ENCODE measurements around the gene C15orf39. TPM values are rescaled to one million over a fixed set of nuclear protein-coding genes. Genes with fewer than 3 reads are reported as not detected.
"Not testable (repeated sequence)": the region's sequence is repeated elsewhere in the genome, so short reads cannot be mapped to it uniquely, and the experiment has no call there.

The C15orf39 gene
- total RNA-seq, 4 donors from 2014 or later: 1.6 to 3.8 (median 2.6) TPM

- Histone ChIP-seq H3K4me1 (no peaks in the 10 kb centered on the region), H3K27me3 (no peaks in the 10 kb centered on the region), H3K9me3 (no peaks in the 10 kb centered on the region), H3K36me3 (no peaks in the 10 kb centered on the region), H3K4me3 (no peak overlapping the region), H3K27ac (no peak overlapping the region)
- in situ Hi-C loops (cut with MboI; ENCODE audit: low sequenced_read_pairs in 4 of 4) (no loop called here), intact Hi-C loops (cut with DNase I; ENCODE audit: low total_unique reads) (no loop called here)
- no peak for TF ChIP-seq POLR2A (IDR thresholded peaks at IDR 0.05)
- TF ChIP-seq CTCF (IDR thresholded peaks at IDR 0.05 in 4 of 5, conservative IDR thresholded peaks at IDR 0.05 in 1 of 5): no peak
- DNase-seq (no peak), ATAC-seq (no peak)
Measured at GRCh38 chr15:75161106-75161916, 40.4 kb upstream of the C15orf39 start.

- TF ChIP-seq POLR2A (IDR thresholded peaks at IDR 0.05): no peak
- TF ChIP-seq CTCF (IDR thresholded peaks at IDR 0.05 in 4 of 5, conservative IDR thresholded peaks at IDR 0.05 in 1 of 5): no peak
- H3K27ac ChIP-seq: no peak overlapping the region
- no peaks in the 10 kb centered on the region for H3K27me3 ChIP-seq
- H3K4me3 ChIP-seq: no peak overlapping the region
- no peaks in the 10 kb centered on the region for H3K36me3 ChIP-seq
- DNase-seq: no peak
- no peak for ATAC-seq
- H3K9me3 ChIP-seq: no peaks in the 10 kb centered on the region
- intact Hi-C loops (cut with DNase I; ENCODE audit: low total_unique reads) (no loop called here), in situ Hi-C loops (cut with MboI; ENCODE audit: low sequenced_read_pairs in 4 of 4) (no loop called here)
- no peaks in the 10 kb centered on the region for H3K4me1 ChIP-seq
Measured at GRCh38 chr15:75161917-75162414, 39.7 kb upstream of the C15orf39 start.

GRCh38 chr15:75163150-75163564 lies 38.5 kb upstream of the C15orf39 start:
- intact Hi-C loops (cut with DNase I; ENCODE audit: low total_unique reads): no loop called here
- in situ Hi-C loops (cut with MboI; ENCODE audit: low sequenced_read_pairs in 4 of 4): no loop called here
- H3K4me3 ChIP-seq: no peak overlapping the region
- TF ChIP-seq CTCF (IDR thresholded peaks at IDR 0.05 in 4 of 5, conservative IDR thresholded peaks at IDR 0.05 in 1 of 5) (no peak), POLR2A (IDR thresholded peaks at IDR 0.05) (no peak)
- H3K4me1 ChIP-seq: no peaks in the 10 kb centered on the region
- no peaks in the 10 kb centered on the region for H3K9me3 ChIP-seq
- ATAC-seq: no peak
- no peaks in the 10 kb centered on the region for H3K36me3 ChIP-seq
- no peaks in the 10 kb centered on the region for H3K27me3 ChIP-seq
- no peak for DNase-seq
- H3K27ac ChIP-seq: no peak overlapping the region

GRCh38 chr15:75164625-75165350 lies 36.9 kb upstream of the C15orf39 start:
- no peaks in the 10 kb centered on the region for H3K4me1 ChIP-seq
- H3K27ac ChIP-seq: no peak overlapping the region
- ATAC-seq: no peak
- no peaks in the 10 kb centered on the region for H3K9me3 ChIP-seq
- H3K27me3 ChIP-seq: no peaks in the 10 kb centered on the region
- H3K4me3 ChIP-seq: no peak overlapping the region
- no peak for DNase-seq
- TF ChIP-seq POLR2A (IDR thresholded peaks at IDR 0.05) (no peak), CTCF (IDR thresholded peaks at IDR 0.05 in 4 of 5, conservative IDR thresholded peaks at IDR 0.05 in 1 of 5) (no peak)
- in situ Hi-C loops (cut with MboI; ENCODE audit: low sequenced_read_pairs in 4 of 4): no loop called here
- no peaks in the 10 kb centered on the region for H3K36me3 ChIP-seq
- intact Hi-C loops (cut with DNase I; ENCODE audit: low total_unique reads): no loop called here

- DNase-seq; H3K4me1 ChIP-seq; H3K27ac ChIP-seq; intact Hi-C loops (cut with DNase I; ENCODE audit: low total_unique reads); ATAC-seq; H3K36me3 ChIP-seq; H3K4me3 ChIP-seq; H3K9me3 ChIP-seq; in situ Hi-C loops (cut with MboI; ENCODE audit: low sequenced_read_pairs in 4 of 4); H3K27me3 ChIP-seq: not testable (repeated sequence)
Measured at GRCh38 chr15:75166489-75167063, 35.1 kb upstream of the C15orf39 start.
